HepG2 (cell line): ENCODE results near the gene ACTL8. TPM values are rescaled to one million over a fixed set of nuclear protein-coding genes. Genes with fewer than 3 reads are reported as not detected.

Experiments used
- CERS6 ChIP-seq: sonication (generic); formaldehyde crosslinking; IDR thresholded peaks from 2 replicates; pipeline ENCODE4 v1.5.0; 2020; ENCODE audit warnings: missing genetic modification reagents
- CTCF ChIP-seq: sonication (generic); formaldehyde crosslinking; IDR thresholded peaks from 2 replicates; pipeline ENCODE4 v1.5.0; 2020; ENCODE audit warnings: mild to moderate bottlenecking, missing genetic modification reagents, moderate library complexity
- MEF2D ChIP-seq: sonication (generic); formaldehyde crosslinking; IDR thresholded peaks from 2 replicates; pipeline ENCODE4 v1.5.1; 2020; ENCODE audit warnings: mild to moderate bottlenecking, missing genetic modification reagents
- MZF1 ChIP-seq: sonication (generic); formaldehyde crosslinking; IDR thresholded peaks from 2 replicates; pipeline ENCODE4 v1.8.1; 2023; ENCODE audit warnings: mild to moderate bottlenecking, missing genetic modification reagents, borderline replicate concordance
- NCOA2 ChIP-seq: sonication (generic); formaldehyde crosslinking; IDR thresholded peaks from 2 replicates; pipeline ENCODE4 v1.8.0; 2022; ENCODE audit warnings: inconsistent platforms
- PITX1 ChIP-seq: sonication (generic); formaldehyde crosslinking; IDR thresholded peaks from 2 replicates; pipeline ENCODE4 v1.5.1; 2020; ENCODE audit warnings: mild to moderate bottlenecking, missing genetic modification reagents
- RFX3 ChIP-seq: IDR thresholded peaks from 2 replicates; pipeline ENCODE4 v1.6.1; 2016; ENCODE audit warnings: missing biosample characterization, missing genetic modification reagents
- SCMH1 ChIP-seq: sonication (generic); formaldehyde crosslinking; IDR thresholded peaks from 2 replicates; pipeline ENCODE4 v1.9.0; 2021; ENCODE audit warnings: missing genetic modification reagents, mild to moderate bottlenecking, borderline replicate concordance
- SETDB1 ChIP-seq: sonication (generic); formaldehyde crosslinking; IDR thresholded peaks from 2 replicates; pipeline ENCODE4 v1.5.1; 2020; ENCODE audit warnings: missing genetic modification reagents, mild to moderate bottlenecking, borderline replicate concordance
- ZBTB49 ChIP-seq: sonication (generic); formaldehyde crosslinking; IDR thresholded peaks from 2 replicates; pipeline ENCODE4 v1.4.0; 2020; ENCODE audit warnings: missing genetic modification reagents, borderline replicate concordance
- ZNF232 ChIP-seq: sonication (generic); formaldehyde crosslinking; IDR thresholded peaks from 2 replicates; pipeline ENCODE4 v1.4.0; 2020; ENCODE audit warnings: missing genetic modification reagents, borderline replicate concordance
- ZNF235 ChIP-seq: sonication (generic); formaldehyde crosslinking; IDR thresholded peaks from 2 replicates; pipeline ENCODE4 v1.8.1; 2023; ENCODE audit warnings: mild to moderate bottlenecking, missing genetic modification reagents, borderline replicate concordance
- ZNF318 ChIP-seq: sonication (generic); formaldehyde crosslinking; IDR thresholded peaks from 2 replicates; pipeline ENCODE4 v1.4.0; 2020; ENCODE audit warnings: mild to moderate bottlenecking, missing genetic modification reagents
- ZNF441 ChIP-seq: sonication (generic); formaldehyde crosslinking; IDR thresholded peaks from 2 replicates; pipeline ENCODE4 v1.7.0; 2021; ENCODE audit warnings: missing genetic modification reagents, borderline replicate concordance
- polyA plus RNA-seq, 8 experiments: library from polyadenylated mRNA; depleted of rRNA in 3 of 8; stranded (reverse) in 7 of 8; unstranded in 1 of 8; fragments of >200 nt; fragmentation: Illumina TruSeq in 4 of 8; extraction: Trizol in 4 of 8; gene quantifications; 2 replicates each; pipeline versions ENCODE4 v1.2.1 to v1.2.3, GENCODE V29; 2011 to 2016; ENCODE audit warnings: low read depth in 4 of 8, missing spikeins in 1 of 8, mixed read lengths in 1 of 8; ENCODE audit not compliant: insufficient read depth in 1 of 8
- total RNA-seq, 5 experiments: library from RNA; depleted of rRNA; stranded (reverse); fragments of >200 nt; fragmentation: Illumina TruSeq; extraction: Trizol; gene quantifications; 2 replicates each; pipeline ENCODE4 v1.2.3, GENCODE V29; 2016; ENCODE audit warnings: low read depth in 1 of 5

Gene ACTL8
- total and polyA plus RNA-seq, 2 of the 13 experiments (the other 11 are each of a cell fraction or from before 2014, with no cell fraction given), result 0.09 to 0.64 TPM

- TF ChIP-seq ZNF441 (CRISPR knock-in tag) (no peak), SCMH1 (CRISPR knock-in tag) (no peak), PITX1 (no peak), RFX3 (CRISPR knock-in tag) (no peak), ZNF235 (CRISPR knock-in tag) (no peak), NCOA2 (no peak), MZF1 (CRISPR knock-in tag) (no peak), MEF2D (CRISPR knock-in tag) (no peak), CTCF (CRISPR knock-in tag) (peak; percentile 44; the same call in 1 of the 2 replicates), ZNF318 (CRISPR knock-in tag) (no peak), ZNF232 (CRISPR knock-in tag) (no peak), CERS6 (CRISPR knock-in tag) (no peak), SETDB1 (CRISPR knock-in tag) (peak; percentile 74; the same call in 1 of the 2 replicates), ZBTB49 (CRISPR knock-in tag) (no peak)
These were observed at the start of gene ACTL8 (continued) for GRCh38 chr1:17755120-17755519.
